Nephron progenitor cell (in vitro differentiated cells): ENCODE data around the gene KCNQ1OT1.

Experiments used
- DNase-seq: peaks from one replicate; pipeline ENCODE4 v3.0.0; 2021
- H3K27ac Mint-ChIP-seq: 2 replicates; pipeline ENCODE4 v1.8.0; 2021; ENCODE audit warnings: mild to moderate bottlenecking, moderate library complexity, mixed read lengths
- H3K27me3 Mint-ChIP-seq: 2 replicates; pipeline ENCODE4 v1.8.0; 2021; ENCODE audit warnings: mild to moderate bottlenecking, low read depth, mixed read lengths; ENCODE audit not compliant: poor library complexity
- H3K36me3 Mint-ChIP-seq: 2 replicates; pipeline ENCODE4 v1.8.0; 2021; ENCODE audit warnings: low read depth, mixed read lengths
- H3K4me1 Mint-ChIP-seq: 2 replicates; pipeline ENCODE4 v1.8.0; 2021; ENCODE audit warnings: mixed read lengths
- H3K4me3 Mint-ChIP-seq: 2 replicates; pipeline ENCODE4 v1.8.0; 2021; ENCODE audit warnings: mild to moderate bottlenecking, moderate library complexity, mixed read lengths
- H3K9me3 Mint-ChIP-seq: 2 replicates; pipeline ENCODE4 v1.8.0; 2021; ENCODE audit warnings: mild to moderate bottlenecking, moderate library complexity, mixed read lengths
- CTCF ChIP-seq: fragments of 200-600 bp; sonication (generic); IDR thresholded peaks from 2 replicates; pipeline ENCODE4 v1.5.0; 2021; ENCODE audit warnings: antibody characterized with exemption

Gene KCNQ1OT1

GRCh38 chr11:2673250-2673610 lies 26.6 kb downstream of the KCNQ1OT1 start:
- no peak overlapping the region for H3K4me3 Mint-ChIP-seq
- no peak for DNase-seq
- H3K4me1 Mint-ChIP-seq, result peaks cover 31% of the 10 kb centered on the region
- no peak for TF ChIP-seq CTCF
- peaks cover 51% of the 10 kb centered on the region for H3K36me3 Mint-ChIP-seq
- no peaks in the 10 kb centered on the region for H3K27me3 Mint-ChIP-seq
- H3K27ac Mint-ChIP-seq, result peak overlapping the region; percentile 10
- H3K9me3 Mint-ChIP-seq, result peaks cover 15% of the 10 kb centered on the region

- Mint-ChIP-seq H3K4me3 (no peak overlapping the region), H3K27ac (no peak overlapping the region), H3K36me3 (peaks cover 52% of the 10 kb centered on the region), H3K27me3 (no peaks in the 10 kb centered on the region), H3K4me1 (peaks cover 26% of the 10 kb centered on the region), H3K9me3 (peaks cover 19% of the 10 kb centered on the region)
- no peak for DNase-seq
- no peak for TF ChIP-seq CTCF
These were observed 27.1 kb downstream of the KCNQ1OT1 start for GRCh38 chr11:2672553-2673249.

- H3K9me3 Mint-ChIP-seq, result peaks cover 19% of the 10 kb centered on the region
- no peak for TF ChIP-seq CTCF
- peaks cover 59% of the 10 kb centered on the region for H3K36me3 Mint-ChIP-seq
- no peaks in the 10 kb centered on the region for H3K27me3 Mint-ChIP-seq
- H3K27ac Mint-ChIP-seq, result no peak overlapping the region
- peaks cover 24% of the 10 kb centered on the region for H3K4me1 Mint-ChIP-seq
- DNase-seq, result no peak
- no peak overlapping the region for H3K4me3 Mint-ChIP-seq
These were observed 28.0 kb downstream of the KCNQ1OT1 start for GRCh38 chr11:2671748-2672147.

- no peaks in the 10 kb centered on the region for H3K27me3 Mint-ChIP-seq
- H3K36me3 Mint-ChIP-seq, result peaks cover 70% of the 10 kb centered on the region
- H3K9me3 Mint-ChIP-seq, result peaks cover 22% of the 10 kb centered on the region
- no peak for DNase-seq
- TF ChIP-seq CTCF, result no peak
- H3K27ac Mint-ChIP-seq, result peak overlapping the region; percentile 82
- H3K4me1 Mint-ChIP-seq, result peaks cover 15% of the 10 kb centered on the region
- no peak overlapping the region for H3K4me3 Mint-ChIP-seq
These were observed 29.2 kb downstream of the KCNQ1OT1 start for GRCh38 chr11:2670541-2671100.

GRCh38 chr11:2669634-2670469 lies 29.9 kb downstream of the KCNQ1OT1 start:
- Mint-ChIP-seq H3K4me3 (no peak overlapping the region), H3K27ac (peak overlapping the region; percentile 15), H3K27me3 (no peaks in the 10 kb centered on the region), H3K4me1 (peaks cover 9% of the 10 kb centered on the region), H3K9me3 (peaks cover 30% of the 10 kb centered on the region), H3K36me3 (peaks cover 78% of the 10 kb centered on the region)
- no peak for DNase-seq
- no peak for TF ChIP-seq CTCF
